RWPE1 (cell line): ENCODE data around the gene GARIN5B.

Experiments
- CTCF ChIA-PET: fragments of 350-600 bp; sonication (Branson Sonifier 250); formaldehyde crosslinking; extraction: SDS; loops from one replicate; lab custom pipeline; 2021; lab: Yijun Ruan, JAX
- POLR2A ChIA-PET: fragments of 400-600 bp; formaldehyde crosslinking; extraction: SDS; loops from one replicate; lab custom pipeline; 2020; ENCODE audit warnings: antibody characterized with exemption; ENCODE audit not compliant: low non-redundant PET; lab: Yijun Ruan, JAX
- DNase-seq: peaks from one replicate; pipeline ENCODE4 v3.0.0; 2012; ENCODE audit warnings: low spot score
- H3K27ac ChIP-seq: fragments of 450-650 bp; 2 replicates; pipeline ENCODE4 v1.5.1; 2017
- CTCF ChIP-seq: fragments of 450-650 bp; conservative IDR thresholded peaks from 2 replicates; pipeline ENCODE4 v1.5.1; 2017; ENCODE audit warnings: low read depth, mild to moderate bottlenecking

The GARIN5B gene

GRCh38 chr19:55354698-55355212 lies 8.3 kb downstream of the GARIN5B start, which contains the start of gene COX6B2:
COX6B2 (minus strand) TSS chr19:55354719; CDS start chr19:55354521, 198 bp downstream.
- CTCF ChIA-PET: interaction anchor here (0.5 kb wide), 1 partner anchor 195 kb away, joined by 3 read pairs; no protein-coding TSS in a partner anchor
- H3K27ac ChIP-seq: peak within 1 kb of the TSS; percentile 97
- no peak for TF ChIP-seq CTCF
- POLR2A ChIA-PET: interaction anchor here (1.2 kb wide), 1 partner anchor 16 kb away, joined by 4 read pairs; no protein-coding TSS in a partner anchor
- DNase-seq: no peak

DNA sequence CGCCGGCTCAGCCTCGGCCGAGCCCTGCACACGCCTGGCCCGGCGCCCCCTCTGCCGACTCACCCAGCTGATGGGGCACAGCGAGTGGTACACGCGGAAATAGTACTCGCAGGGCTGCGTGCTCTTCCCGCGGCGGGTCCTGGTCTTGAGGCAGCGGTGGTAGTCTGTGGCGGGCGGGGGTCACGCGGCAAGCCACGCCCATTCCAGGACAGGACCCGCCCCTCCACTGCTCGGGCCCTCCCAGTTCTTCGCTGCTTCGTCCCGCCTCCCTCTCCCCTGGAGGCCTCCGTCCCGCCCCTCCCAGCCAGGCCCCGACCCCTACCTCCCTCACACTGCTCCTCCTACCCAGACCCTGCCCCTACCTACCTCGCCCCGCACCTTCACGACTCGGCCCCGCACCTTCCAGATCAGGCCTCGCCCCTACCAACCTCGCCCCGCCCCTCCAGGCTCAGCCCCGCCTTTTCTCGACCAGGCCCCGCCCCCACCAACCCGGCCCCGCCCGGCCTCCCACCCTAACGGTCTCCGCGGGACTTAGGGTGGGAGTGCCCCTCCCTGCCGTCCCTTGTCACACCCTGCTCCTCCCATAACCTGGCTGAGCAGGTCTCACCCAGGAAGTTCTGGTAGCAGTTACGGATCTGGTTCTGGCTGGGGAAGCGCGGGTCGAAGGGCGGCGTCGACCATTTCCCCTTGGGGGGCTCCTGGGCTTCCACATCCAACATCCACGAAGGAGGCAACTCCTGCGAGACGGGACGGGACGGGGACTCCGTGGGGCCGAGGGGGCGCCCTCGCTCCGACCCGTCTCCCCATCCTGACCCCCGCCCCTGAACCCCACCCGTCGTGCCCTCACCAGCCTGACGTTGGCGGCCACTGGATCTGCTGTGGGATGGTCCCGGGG lies 9.0 kb downstream of the GARIN5B start:
- POLR2A ChIA-PET: interaction anchor here (0.5 to 0.6 kb wide), 2 partner anchors 14 to 30 kb away, joined by 3 to 4 read pairs; partner anchors contain the start of gene TMEM238
- peak overlapping the region; percentile 97 for H3K27ac ChIP-seq
- peak; percentile 89 for DNase-seq
- CTCF ChIA-PET: interaction anchor here (1.0 kb wide), 1 partner anchor 53 kb away, joined by 3 read pairs; no protein-coding TSS in a partner anchor
- TF ChIP-seq CTCF: no peak

DNA sequence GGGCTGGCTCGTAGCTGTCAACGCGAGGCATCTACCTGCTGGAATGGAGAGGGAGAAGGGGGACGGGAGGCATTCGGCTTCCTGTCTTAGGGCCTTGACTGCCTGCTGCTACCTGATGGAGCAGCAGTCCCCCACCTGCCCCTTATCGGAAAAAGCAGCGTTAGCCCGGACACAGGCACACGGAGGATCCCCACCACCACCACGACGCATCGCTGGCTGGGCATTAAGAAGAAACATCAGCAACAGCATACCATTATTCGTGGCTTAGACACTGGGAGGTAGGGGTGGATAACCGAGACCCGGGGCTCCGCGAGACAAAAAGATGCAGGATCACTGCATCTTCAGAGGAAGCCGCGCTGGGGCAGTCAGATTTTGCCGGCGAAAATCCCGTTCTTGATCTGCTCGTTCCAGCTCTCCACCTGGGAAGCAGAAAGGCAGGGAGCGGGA lies 9.7 kb downstream of the GARIN5B start:
- TF ChIP-seq CTCF: no peak
- CTCF ChIA-PET: interaction anchor here (1.0 kb wide), 1 partner anchor 52 kb away, joined by 3 read pairs; no protein-coding TSS in a partner anchor
- peak overlapping the region; percentile 97 for H3K27ac ChIP-seq
- DNase-seq: no peak
- POLR2A ChIA-PET: interaction anchor here (0.5 to 0.6 kb wide), 2 partner anchors 15 to 31 kb away, joined by 3 to 4 read pairs; partner anchors contain the start of gene TMEM238

DNA sequence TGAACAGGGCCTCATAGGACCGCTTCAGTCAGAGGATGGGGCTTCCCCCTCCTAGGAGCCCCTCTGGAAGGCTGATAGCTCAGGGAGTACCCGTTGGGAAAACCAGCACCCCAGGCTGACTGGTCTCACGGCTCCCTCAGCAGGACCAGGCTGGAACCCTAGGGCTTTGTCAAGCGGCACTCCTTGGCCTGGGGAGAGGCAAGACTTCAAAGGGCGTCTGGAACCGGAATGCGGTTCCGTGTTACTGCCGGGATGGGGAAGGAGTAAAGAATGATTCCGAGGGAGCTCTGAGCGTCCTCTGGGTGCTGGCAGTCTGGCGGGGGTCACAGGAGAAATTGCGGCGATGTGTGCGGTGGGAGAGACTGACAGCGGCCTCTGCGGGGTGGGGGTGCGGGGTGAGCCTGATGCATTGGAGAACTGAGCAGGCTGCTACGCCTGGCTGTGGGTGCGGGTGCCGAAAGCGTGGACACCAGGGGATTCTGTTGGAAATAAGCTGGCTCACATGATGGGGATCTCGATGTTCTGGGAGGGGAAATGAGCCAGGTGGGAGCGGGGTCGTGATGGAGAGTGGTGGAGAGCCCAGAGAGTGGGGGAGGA lies 10.4 kb downstream of the GARIN5B start:
- CTCF ChIA-PET: interaction anchor here (0.5 to 1.0 kb wide), 3 partner anchors 31 to 114 kb away, joined by 3 to 4 read pairs (median 3); partner anchors contain the start of gene TMEM238
- peak overlapping the region; percentile 97; the same call in 1 of the 2 replicates for H3K27ac ChIP-seq
- no peak for TF ChIP-seq CTCF
- DNase-seq: no peak
- POLR2A ChIA-PET: no interaction called here

DNA sequence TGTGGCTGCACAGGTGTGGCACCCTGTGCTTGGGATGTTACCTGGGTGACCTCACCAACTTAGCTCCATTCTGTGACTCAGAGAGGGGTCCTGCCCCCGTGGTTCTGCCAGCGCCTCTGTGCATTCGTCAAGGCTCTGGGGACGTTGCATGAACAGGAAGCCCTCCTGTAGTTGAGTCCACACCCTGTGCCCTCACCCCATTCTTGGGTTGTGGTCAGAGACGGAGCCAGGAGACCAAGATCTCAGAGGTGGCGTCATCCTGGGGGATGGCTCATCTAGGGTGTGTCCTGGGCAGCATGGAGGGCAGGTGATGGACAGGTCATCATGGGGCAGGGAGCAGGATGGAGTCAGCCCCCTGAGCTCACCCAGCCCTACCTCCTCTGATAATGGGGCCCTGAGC lies 11.0 kb downstream of the GARIN5B start:
- no peak for DNase-seq
- ChIA-PET CTCF (interaction anchor here (0.5 to 0.8 kb wide), 3 partner anchors 32 to 113 kb away, joined by 3 to 4 read pairs (median 3); partner anchors contain the start of gene TMEM238), POLR2A (interaction anchor here (0.6 to 0.9 kb wide), 2 partner anchors 72 to 254 kb away, joined by 3 read pairs; no protein-coding TSS in a partner anchor)
- H3K27ac ChIP-seq: peak overlapping the region; percentile 97
- TF ChIP-seq CTCF: no peak
